Right lobe of liver (tissue), 6 donors: ENCODE measurements around the gene ARL4C. TPM values are rescaled to one million over a fixed set of nuclear protein-coding genes. Genes with fewer than 3 reads are reported as not detected.

Source experiments
- ATAC-seq, 4 donors: fragments of 200-7000 bp; cut with Tn5 transposase; one replicate each; pipeline ENCODE4 v1.9.1; 2020; ENCODE audit warnings: mild to moderate bottlenecking in 4 of 4, moderate library complexity in 4 of 4
- DNase-seq, 3 donors: peaks; one replicate each; pipeline ENCODE4 v3.0.0-alpha.2; 2020
- H3K27ac ChIP-seq, 3 donors: fragments of 200-600 bp; one replicate each; pipeline ENCODE4 v1.8.0; 2022
- H3K27me3 ChIP-seq, 2 donors: fragments of 200-600 bp; one replicate each; pipeline ENCODE4 v1.8.0; 2022
- H3K36me3 ChIP-seq, 4 donors: fragments of 200-600 bp; sonication (generic) in 1 of 4; one replicate each; pipeline versions ENCODE4 v1.5.1 to v1.8.0; 2017 to 2022; ENCODE audit warnings: control low read depth in 1 of 4
- H3K4me1 ChIP-seq, 4 donors: fragments of 200-600 bp; sonication (generic) in 1 of 4; one replicate each; pipeline versions ENCODE4 v1.5.1 to v1.8.0; 2017 to 2022; ENCODE audit warnings: control low read depth in 1 of 4
- H3K4me3 ChIP-seq, 3 donors: fragments of 200-600 bp; one replicate each; pipeline ENCODE4 v1.8.0; 2022
- H3K9me3 ChIP-seq, 4 donors: fragments of 200-600 bp; sonication (generic) in 1 of 4; one replicate each; pipeline versions ENCODE4 v1.5.1 to v1.8.0; 2017 to 2022; ENCODE audit warnings: control low read depth in 1 of 4
- CTCF ChIP-seq, 4 donors: fragments of 200-600 bp in 3 of 4; fragments of 450-650 bp in 1 of 4; IDR thresholded peaks; one replicate each; pipeline versions ENCODE4 v1.5.1 to v1.8.0; 2016 to 2022; ENCODE audit warnings: antibody characterized with exemption in 4 of 4, mild to moderate bottlenecking in 2 of 4
- POLR2A ChIP-seq: fragments of 450-650 bp; IDR thresholded peaks from one replicate; pipeline ENCODE4 v1.6.1; 2017; ENCODE audit warnings: antibody characterized with exemption, mild to moderate bottlenecking
- WGBS: methylation state at CpG from one replicate; pipeline ENCODE4 v1.1.6; 2018; ENCODE audit warnings: low coverage, low lambda C conversion rate; ENCODE audit not compliant: insufficient coverage; ENCODE audit errors: missing lambda C conversion rate; 5-methylcytosine and 5-hydroxymethylcytosine counted together
- intact Hi-C, 2 donors: fragments of 100-400 bp; cut with DNase I; formaldehyde crosslinking; loops; one replicate each; pipeline versions ENCODE4 v1.11.2 to v1.14.1; 2022
- total RNA-seq, 6 experiments: library from RNA; depleted of rRNA in 2 of 6; stranded (reverse); fragments of >200 nt in 2 of 6; fragmentation: NEBNext Ultra II Directional in 3 of 6; extraction: Animal tissue kit (Norgen Biotek cat#: 25700) in 3 of 6; gene quantifications; one replicate each; pipeline versions ENCODE4 v1.1.0 to v1.2.4, GENCODE V29; 2016 to 2023
- donor health status: DM: no; HTN: yes; CAD: no.
- donor health status: DM: no; HTN: no; CAD: no.
- donor health status: DM: no; HTN: no; CAD: no.
- donor health status: DM: no; HTN: yes; CAD: no.
- donor health status: DM: no; HTN: yes; CAD: no.

ARL4C gene
- total RNA-seq, 6 experiments from 2014 or later, result 1.4 to 9.4 (median 2.5) TPM

DNA sequence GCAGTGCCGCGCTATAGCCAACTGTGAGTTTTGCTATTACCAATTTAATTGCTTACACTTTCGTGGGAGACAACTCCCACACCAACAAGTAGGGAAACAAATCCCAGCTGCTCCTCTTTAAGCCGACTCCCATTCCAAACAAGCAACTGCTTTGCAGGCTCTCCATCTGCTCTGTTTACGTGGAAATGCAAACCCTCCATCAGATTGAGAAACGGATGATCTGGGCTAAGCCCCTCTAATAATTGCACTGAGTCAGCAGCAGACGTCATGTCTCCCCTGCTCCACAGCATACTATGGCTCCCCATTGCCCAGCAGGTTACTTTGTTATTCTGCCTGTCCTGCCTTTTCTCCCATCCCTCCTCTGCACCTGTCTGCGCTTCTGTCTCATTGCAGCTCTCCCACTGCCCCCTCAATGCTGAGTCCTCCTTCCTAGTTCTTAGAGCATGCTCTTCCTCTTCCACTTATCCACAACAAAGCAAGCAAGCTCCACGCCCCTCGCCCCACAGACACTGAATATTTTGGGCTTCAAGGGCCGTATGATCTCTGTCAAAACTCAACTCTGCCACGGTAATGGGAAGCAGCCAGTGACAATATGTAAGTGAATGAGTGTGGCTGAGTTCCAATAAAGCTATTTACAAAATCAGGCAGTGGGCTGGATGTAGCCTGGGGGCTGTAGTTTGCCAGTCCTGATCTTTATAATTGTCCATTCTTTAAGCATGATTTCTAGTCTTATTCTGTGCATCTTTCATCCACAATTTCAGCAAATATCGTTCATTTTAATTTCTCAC, 39.5 kb upstream of the ARL4C start:
- ATAC-seq, result no peak
- 63% methylated on average over 10 of the region's 13 CpGs for WGBS
- H3K4me3 ChIP-seq, result no peak overlapping the region
- no peaks in the 10 kb centered on the region for H3K4me1 ChIP-seq
- no peak for DNase-seq
- no peak for TF ChIP-seq POLR2A
- TF ChIP-seq CTCF (IDR thresholded peaks at IDR 0.05), result no peak
- H3K27ac ChIP-seq, result no peak overlapping the region
- no peaks in the 10 kb centered on the region for H3K9me3 ChIP-seq
- intact Hi-C loops, result no loop called here
- no peaks in the 10 kb centered on the region for H3K27me3 ChIP-seq
- H3K36me3 ChIP-seq, result no peaks in the 10 kb centered on the region

DNA sequence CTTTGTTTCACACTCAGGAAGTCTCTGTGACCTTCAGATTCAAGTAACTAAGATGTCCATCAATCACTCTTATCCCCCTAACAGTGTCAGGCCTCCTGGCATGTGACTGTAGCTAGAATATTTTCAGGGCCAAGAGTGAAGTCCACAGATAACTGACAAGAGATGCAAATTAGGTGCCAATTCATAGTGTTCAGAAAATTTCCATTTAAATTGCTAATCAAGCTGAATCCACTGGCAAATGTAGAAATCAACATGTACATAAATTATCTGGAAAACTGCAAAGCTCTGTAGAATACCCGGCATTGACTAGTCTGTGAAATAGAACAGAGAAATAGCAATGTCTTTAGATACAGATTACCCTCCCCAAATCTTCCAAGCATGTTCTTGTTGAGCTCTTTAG, 38.6 kb upstream of the ARL4C start:
- ATAC-seq (no peak), DNase-seq (no peak)
- Histone ChIP-seq H3K27me3 (no peaks in the 10 kb centered on the region), H3K9me3 (no peaks in the 10 kb centered on the region), H3K4me3 (no peak overlapping the region), H3K27ac (no peak overlapping the region), H3K4me1 (no peaks in the 10 kb centered on the region), H3K36me3 (no peaks in the 10 kb centered on the region)
- intact Hi-C loops, result no loop called here
- no peak for TF ChIP-seq POLR2A
- TF ChIP-seq CTCF (IDR thresholded peaks at IDR 0.05), result no peak
- WGBS, result 56% methylated on average over 1 of the region's 1 CpG

- no CpG with 5 or more reads among the region's 8 CpGs for WGBS
- DNase-seq (no peak), ATAC-seq (no peak)
- Histone ChIP-seq H3K27ac (no peak overlapping the region), H3K27me3 (no peaks in the 10 kb centered on the region), H3K36me3 (no peaks in the 10 kb centered on the region), H3K9me3 (no peaks in the 10 kb centered on the region), H3K4me1 (no peaks in the 10 kb centered on the region), H3K4me3 (no peak overlapping the region)
- TF ChIP-seq POLR2A (no peak), CTCF (IDR thresholded peaks at IDR 0.05) (no peak)
- intact Hi-C loops, result no loop called here
These were observed 37.6 kb upstream of the ARL4C start for GRCh38 chr2:234534515-234534914.

- Histone ChIP-seq H3K36me3 (no peaks in the 10 kb centered on the region), H3K27ac (no peak overlapping the region), H3K27me3 (no peaks in the 10 kb centered on the region), H3K4me3 (no peak overlapping the region), H3K9me3 (no peaks in the 10 kb centered on the region), H3K4me1 (no peaks in the 10 kb centered on the region)
- no peak for TF ChIP-seq CTCF (IDR thresholded peaks at IDR 0.05)
- TF ChIP-seq POLR2A, result no peak
- intact Hi-C loops, result no loop called here
- ATAC-seq (no peak), DNase-seq (no peak)
- WGBS, result 73% methylated on average over 6 of the region's 9 CpGs
These were observed 36.7 kb upstream of the ARL4C start for GRCh38 chr2:234533626-234534025.
